HG03432 (cell line): ENCODE data around the gene GALNS.
A peak's percentile ranks its signal among the peaks of the same experiment; 100 is the strongest.

ENCODE experiments used
- ATAC-seq: cut with Tn5 transposase; IDR thresholded peaks from one replicate; pipeline ENCODE4 v1.9.1; 2021; ENCODE audit warnings: mild to moderate bottlenecking, moderate library complexity; ENCODE audit not compliant: unreplicated experiment

GALNS gene

DNA sequence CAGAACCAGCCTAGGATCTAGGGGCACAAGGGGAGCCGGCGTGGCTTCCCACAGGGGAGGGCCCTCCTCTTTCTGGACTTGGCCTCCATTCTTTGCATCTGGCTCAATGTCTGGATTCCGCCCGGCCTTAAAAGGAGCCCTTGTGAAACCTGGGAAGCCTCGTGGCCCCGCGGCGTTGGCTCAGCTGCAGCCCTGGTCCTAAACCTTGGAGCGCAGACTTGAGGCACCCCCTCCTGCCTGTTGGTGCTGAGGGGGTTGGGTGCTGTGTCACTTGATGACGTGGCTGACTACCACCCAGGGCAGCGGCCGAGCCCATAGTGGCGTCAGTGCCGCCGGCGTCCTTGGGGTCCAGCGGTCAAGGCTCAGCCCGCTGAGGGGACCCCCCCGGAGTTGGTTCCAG, 4.6 kb upstream of the GALNS start:
- ATAC-seq = no peak

DNA sequence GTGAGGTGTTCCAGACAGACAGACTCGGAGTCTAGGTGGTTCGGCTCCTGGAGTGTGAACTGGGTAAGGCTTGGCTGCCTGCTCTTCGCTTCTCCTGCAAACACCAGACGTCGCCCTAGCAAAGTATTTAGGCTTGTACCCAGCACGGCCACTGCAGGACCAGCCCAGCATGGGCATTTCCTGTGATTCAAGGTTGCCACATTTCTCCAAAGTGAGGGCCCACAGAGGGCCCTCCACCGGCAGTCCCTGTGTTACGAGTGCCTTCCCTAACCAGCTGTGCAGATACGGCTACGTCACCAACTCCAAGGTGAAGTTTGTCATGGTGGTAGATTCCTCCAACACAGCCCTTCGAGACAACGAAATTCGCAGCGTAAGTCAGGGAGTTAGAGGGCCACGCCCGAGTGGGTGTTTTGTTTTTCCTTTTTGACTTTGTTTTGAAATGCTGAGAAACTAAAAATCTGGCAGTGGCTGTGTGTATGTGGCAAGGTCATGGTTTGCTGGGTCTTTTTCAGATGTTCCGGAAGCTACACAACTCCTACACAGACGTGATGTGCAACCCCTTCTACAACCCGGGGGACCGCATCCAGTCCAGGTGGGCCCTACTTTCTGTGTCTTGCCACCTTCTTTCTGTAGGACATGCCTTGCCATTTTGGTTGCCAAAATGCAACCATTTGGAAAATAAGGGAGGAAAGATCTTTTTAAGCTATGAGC, 2.8 kb upstream of the GALNS start:
- no peak for ATAC-seq

DNA sequence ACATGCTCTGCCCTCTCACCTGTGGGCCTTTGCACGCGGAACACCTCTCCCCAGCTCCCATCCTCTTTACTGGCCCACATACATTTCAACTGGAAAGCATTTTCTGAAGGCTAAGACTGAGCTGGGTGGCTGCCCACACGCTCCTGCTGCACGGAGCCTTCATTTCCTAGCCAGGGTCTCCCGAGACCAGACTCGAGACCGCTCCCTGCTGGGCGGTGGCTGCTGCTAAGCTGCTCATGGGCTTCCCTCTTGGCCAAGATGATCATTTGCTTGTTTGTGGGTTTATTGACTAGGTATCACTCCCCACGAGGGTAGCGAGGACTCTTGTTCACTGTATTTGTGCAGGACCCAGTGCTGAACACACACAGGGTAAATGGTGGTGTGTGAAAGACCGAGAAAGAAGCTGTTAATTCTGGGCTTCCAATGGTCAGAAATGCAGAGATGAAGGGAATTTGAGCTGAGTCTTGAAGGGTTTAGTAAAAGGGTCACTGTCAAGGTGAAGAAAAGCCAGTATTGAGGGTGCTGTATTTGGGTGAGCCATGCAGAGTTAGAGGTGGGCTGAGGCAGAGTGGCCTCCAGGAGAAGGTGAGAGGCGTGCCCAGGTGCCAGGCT, 1.1 kb upstream of the GALNS start:
- peak; percentile 35 for ATAC-seq

- ATAC-seq = no peak
These were observed 472 bp downstream of the GALNS start for GRCh38 chr16:88856122-88856827.

DNA sequence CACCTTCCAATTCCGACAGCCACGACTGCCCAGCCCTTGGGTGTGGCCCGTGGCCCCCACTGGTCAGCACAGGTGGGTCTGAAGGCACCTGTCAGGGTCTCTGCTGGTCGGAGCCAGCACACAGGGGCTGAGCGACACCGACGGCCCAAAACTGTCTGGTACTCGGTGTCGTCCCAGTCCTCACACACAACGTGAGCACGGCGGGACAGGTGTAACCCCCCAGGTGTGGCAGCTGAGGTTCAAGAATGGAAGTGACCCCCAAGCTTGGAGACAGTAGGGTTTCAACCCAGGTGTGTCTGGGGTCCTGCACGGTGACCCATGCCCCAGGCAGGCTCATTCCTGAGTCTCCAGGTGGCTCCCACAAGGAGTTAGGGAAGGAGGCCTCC, 1.0 kb downstream of the GALNS start:
- no peak for ATAC-seq

GRCh38 chr16:88855176-88855575, 1.6 kb downstream of the GALNS start:
- ATAC-seq = no peak

GRCh38 chr16:88854306-88855111, 2.2 kb downstream of the GALNS start:
- ATAC-seq = no peak

DNA sequence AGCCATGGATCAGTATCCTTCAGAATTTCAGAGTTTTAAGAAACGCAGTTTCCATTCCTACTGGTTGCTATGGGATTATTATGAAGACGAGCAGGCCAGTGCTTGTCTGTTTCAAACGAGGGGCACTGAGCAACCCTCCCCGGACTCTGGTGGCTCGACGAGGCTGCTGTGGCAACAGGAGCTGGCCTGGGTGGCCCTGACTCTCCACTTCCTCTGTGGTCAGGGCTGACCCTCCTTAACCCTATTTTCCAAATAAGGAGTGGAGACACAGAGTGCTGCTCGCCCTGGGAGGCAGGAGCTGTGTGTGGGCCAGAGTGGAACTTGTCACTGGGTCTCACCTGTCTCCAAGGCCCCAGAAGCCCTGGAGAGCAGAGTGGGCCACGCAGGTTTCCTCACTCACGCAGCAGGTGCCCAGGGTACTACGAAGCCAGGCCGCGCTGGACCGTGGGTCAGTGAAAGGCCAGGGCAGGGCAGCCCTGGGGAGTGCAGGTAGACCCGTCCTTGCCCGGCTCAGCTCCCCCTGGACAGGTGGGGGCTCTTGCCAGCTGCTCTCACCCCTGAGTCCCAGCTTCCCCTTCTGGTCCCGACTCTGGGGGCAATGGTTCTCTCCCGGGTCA, 3.3 kb downstream of the GALNS start:
- ATAC-seq = no peak

DNA sequence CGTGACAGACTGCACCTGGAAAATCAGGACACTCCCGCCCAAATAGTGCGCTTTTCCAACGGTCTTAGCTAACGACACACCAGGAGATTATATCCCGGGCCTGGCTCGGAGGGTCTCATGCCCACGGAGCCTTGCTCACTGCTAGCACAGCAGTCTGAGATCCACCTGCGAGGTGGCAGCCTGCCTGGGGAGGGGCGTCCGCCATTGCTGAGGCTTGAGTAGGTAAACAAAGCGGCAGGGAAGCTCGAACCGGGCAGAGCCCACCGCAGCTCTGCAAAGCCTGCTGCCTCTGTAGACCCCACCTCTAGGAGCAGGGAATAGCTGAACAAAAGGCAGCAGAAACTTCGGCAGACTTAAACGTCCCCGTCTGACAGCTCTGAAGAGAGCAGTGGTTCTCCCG, 5.1 kb downstream of the GALNS start:
- ATAC-seq = no peak

DNA sequence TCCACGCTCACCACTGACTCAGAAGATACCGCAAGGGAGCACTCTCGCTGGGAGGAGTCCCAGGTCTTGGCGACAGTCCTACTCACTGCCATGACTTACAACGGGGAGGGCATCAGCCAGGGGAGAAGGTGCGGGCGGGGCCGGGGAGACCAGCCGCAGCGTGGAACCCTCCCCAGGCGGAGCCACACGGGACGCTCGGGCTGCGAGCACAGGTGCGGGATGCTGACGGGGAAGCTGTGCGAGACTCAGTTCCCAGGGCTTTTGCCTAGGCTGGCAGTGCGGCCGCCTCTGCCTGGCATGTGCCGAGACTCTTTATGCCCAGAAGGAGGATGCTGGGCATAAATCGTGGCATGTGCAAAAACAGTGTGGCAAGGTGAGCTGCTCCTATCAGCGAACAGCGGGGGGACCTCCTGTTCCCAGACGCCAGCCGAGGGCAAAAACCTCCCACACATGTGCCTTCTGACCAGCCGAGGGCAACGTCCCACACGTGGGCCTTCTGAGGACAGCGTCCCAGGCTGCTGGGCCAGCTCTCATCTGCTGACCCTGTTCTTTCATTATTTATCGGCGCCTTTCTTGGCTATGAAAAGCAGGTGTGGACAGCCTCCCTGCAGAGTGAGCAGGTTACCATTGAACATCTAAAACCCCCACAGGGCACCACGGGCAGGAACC, 6.1 kb downstream of the GALNS start:
- ATAC-seq = no peak

DNA sequence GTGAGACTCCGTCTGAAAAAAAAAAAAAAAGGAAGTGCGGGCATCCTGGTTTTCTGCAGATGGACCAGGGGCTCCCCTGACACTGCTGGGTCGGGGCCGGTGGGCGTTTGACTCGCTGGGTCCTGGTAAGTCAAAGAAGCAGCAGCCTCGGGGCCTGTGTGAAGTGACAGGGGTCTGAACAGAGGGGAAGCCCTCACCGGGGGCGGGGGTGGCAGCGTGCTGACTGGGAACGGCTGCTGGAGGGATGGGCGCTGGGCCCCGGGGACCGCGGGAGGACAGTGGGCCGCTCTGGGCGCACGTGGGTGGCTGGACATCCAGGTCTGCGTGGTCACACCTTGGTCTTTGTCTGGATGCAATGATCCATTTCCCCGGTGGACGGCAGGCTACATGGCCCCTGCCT, 8.2 kb downstream of the GALNS start:
- no peak for ATAC-seq

GRCh38 chr16:88847654-88848053, 9.1 kb downstream of the GALNS start:
- ATAC-seq = no peak

GRCh38 chr16:88846088-88846487, 10.7 kb downstream of the GALNS start:
- no peak for ATAC-seq

DNA sequence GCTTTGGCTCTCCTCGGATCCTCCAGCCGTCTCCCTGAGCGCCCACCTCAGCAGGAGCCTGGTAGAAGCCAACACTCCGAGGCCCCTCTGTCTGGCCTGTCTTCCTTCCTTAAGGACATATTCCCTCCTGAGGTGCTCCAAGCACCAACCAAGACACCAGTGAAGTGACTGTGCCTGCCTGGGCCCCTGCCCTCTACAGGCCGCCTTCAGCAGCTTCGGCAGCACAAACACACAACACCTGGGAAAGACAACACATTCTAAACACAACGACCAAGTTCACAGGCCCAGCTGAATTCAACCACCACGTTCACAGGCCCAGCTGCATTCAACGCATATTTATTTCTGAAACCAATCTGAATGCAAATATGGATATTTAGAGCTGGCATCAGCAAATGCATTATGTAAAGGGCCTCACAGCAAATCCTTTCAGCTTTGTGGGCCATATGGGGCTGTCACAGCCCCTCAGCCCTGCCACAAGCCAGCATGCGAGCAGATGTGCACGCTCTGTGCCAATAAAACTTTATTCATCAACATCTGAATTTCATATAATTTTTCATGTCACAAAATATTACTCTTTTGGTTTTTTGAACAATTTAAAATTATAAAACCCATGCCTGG, 12.2 kb downstream of the GALNS start:
- ATAC-seq = no peak

GRCh38 chr16:88843256-88843655, 13.5 kb downstream of the GALNS start:
- ATAC-seq = no peak

DNA sequence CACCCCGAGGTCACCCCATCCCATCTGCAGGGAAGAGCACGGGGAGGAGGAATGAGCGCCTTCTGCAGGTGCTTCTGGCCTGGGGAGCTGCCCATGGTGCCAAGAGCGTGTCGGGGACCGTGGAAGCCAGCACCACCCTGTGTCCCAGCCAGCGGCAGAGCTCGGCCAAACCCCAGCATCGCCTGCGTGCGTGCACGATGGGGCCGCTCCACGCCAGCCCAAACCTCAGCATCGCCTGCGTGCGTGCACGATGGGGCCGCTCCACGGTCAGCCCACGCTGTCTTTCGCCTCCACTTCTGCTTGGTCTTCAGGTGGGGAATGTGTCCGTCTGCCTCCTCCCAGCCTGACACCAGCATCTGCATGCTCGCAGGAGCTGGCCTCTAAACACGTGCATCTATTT, 13.9 kb downstream of the GALNS start:
- ATAC-seq = no peak

- ATAC-seq = no peak
These were observed 14.4 kb downstream of the GALNS start for GRCh38 chr16:88842308-88842756.

DNA sequence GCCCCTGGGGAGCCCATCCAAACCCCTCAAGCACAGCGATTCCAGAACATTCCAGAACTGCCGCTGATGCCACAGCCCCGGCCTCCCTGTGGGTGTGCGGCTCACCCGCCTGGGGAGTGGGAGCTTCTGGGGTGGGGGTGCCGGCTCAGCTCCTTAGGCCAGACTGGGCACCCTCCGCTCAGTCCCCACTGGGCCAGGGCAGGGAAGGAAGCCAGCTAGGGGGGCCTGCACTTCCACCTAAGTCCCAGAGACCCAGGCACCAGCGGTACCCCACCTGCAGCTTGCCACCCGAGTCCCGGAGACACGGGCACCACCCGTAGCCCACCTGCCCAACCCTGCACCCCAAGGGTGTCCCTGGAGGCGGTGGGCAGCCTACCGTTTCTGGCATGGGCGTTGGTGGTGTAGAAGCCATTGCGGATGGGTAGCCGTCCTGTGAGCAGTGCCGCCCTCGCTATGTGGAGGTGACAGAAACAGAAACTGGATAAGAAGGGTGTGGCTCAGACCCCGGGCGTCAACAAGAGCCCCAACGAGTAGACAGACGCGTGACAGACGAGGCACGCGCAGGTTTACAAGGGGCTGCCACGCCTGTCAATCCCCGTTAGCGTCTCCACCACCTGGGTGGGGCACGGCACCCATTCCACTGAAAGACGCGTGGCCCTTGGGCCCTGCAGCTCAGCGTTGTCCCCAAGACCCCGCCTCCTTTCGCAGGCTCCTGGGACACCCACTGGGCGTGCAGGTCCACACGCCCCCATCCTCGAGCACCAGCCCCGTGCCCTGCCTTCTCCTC, 15.0 kb downstream of the GALNS start:
- ATAC-seq = no peak

DNA sequence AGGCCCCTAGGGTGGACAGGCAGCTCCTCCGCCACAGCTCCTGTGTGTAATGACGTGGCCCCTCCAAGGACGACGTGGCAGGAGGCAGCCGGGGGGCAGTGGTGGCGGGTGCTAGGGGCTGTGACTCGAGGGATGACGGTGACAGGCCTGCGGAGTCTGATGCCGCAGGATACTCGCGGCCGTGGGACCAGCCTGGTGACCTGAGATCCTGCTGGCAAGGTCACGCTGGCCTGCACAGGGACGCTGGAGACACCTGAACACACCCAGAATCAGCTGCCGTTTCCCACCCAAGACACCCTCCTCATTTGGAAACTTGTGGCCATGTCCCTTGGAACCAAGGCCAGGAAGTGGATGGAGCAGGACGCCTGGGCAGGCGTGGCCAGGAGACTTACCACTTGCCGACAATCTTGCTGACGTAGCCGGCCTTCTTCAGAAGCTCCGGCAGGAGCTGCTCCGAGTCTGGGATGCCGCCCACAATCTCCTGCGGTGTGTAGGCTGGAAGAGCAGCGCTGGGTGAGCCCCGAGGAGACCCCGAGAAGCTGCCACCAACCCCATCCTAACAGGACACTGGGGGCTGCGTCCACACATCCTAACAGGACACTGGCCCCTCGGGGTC, 16.0 kb downstream of the GALNS start:
- no peak for ATAC-seq
